CD4-positive, alpha-beta T cell treated with Interleukin-1 beta for 1 hour (primary cell): Measurements from ENCODE around the gene ST6GALNAC6.

Source experiments
- DNase-seq, 2 donors: peaks; one replicate each; pipeline ENCODE4 v3.0.0-alpha.2; 2020 to 2022

The ST6GALNAC6 gene

DNA sequence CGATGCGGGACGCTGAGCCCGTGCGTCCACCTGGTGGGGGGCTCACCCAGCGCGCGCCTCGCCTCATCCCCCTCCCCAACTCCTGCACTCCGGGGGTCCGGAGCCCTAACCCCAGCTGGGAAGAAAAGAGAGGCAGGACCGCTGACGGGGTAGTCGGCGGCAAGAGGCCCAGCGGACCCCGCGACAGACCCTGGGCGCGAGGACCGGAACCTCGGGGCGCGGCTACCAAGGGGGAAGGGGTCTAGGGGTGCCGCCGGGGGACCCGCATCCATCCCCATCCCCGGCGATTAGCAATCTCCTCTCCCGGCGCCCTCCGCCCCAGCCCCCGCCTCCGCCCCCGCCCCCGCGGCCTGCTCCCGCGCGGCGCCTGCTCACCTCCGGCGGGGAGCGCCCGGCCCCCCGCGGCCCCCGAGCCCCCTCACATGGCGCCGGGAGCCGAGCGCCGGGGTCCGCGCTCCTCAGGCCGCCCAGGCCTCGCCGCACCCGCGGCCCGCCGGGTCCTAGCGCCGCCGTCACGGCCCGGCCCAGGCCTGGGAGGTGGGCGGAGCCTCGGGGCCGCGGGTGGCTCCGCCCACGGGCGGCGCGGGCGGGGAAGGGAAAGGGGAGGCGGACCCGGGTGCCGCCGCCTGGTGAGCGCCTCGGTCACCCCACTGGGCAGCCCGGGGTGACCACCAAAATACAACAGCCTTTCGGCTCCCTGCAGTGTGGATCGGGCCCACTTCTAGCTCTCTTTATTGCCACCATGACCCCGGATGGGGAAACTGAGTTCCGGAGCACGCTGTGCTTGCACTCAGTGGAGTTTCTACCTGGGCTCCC is at the start of gene ST6GALNAC6:
TSS of gene ST6GALNAC6 (minus strand) at position 476 of the 816 bp plus-strand sequence. CDS start 1,622 bp downstream, outside the sequence.
- peak; percentile 75 to 76 for DNase-seq

DNA sequence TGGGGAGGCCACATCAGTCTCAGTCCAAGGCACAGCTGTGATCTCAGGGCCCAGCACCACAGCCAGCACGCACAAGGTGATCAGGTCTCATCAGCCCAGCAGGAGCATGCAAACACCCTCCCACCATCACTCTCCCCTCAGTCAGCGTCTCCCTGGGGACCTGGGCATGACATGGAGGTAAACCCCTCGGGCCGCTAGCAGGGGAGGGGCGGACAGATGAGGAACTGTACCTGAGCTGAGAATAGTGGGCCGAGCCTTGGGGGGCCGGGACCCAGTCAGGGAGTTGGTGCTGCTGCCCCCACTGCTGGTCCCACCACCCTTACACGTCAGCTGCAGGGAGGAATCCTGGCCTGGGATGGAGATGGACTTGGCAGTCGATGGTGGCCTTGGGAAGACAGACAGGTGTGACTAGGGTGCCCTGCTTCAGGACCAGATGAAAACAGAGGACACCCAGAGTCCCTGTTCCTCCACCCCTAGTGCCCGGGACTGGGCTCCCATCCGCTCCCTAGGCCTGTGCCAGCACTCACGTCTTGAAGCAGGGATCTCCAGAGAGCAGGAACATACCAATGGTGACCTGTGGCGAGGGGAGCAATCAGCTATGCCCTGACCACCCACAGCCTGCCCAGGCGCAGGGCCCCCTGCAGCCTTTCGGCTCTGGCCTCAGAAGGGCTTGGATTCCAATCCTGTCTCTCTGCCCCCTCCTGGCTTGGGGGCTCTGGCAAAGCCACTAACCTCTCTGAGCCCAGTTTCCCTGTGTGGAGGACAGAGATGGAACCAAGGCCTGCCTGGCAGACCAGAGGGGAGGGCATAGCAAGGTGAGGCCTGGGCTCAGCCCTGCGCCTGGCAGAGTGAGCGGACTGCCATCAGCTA is 48.7 kb upstream of the ST6GALNAC6 start:
- no peak for DNase-seq

DNA sequence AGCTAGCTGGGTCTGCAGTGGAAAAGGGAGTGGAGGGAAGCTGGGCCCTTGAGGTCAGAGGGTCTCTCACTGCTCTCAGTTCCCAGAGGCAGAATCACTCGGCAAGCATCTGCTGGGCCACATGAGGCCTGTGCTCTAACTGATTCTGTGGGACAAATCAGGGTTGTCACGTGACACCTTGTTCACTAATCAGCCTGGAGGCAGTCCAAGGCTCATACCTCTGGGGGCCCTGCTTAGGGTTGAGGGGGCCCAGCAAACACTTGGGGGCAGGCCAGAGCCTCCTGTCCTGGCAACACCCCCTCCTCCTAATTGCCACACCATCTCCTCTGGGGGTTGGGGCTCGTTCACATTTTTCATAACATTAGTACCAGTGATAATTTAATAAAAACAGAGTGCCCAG is 47.3 kb upstream of the ST6GALNAC6 start:
- no peak for DNase-seq

GRCh38 chr9:127945942-127946341 is 46.5 kb upstream of the ST6GALNAC6 start:
- DNase-seq = no peak

GRCh38 chr9:127945338-127945737 is 45.9 kb upstream of the ST6GALNAC6 start:
- no peak for DNase-seq

DNA sequence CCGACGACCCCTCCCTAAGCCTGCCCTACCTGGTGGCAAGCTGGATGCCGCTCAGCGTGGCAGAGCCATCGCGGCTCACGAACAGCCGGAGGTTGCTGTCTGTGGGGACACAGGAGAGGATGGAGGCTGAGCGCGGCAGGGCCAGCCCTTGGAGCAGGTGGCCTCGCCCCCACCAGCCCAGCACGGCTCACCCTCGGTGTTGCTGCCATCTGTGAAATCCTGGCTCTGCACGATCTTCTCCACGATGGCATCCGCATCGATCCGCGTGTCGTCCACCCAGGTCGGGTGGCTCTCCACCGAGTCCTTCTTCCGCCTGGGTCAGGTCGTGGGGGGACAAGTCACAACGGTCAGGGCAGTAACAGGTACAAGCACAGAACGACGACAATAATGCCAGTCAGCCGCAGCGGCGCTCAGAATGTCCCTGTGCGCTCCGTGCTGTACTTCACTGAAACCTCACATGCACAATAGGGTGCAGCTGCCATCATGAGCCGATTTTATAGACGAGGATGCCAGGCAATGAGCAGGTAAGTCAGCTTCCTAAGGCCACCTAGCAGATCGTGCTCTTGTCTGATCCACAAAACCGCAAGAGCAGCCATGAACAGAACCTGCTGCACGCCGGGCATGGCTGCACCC is 45.3 kb upstream of the ST6GALNAC6 start:
- no peak for DNase-seq

- peak; percentile 74 to 80 for DNase-seq
Observed at GRCh38 chr9:127943731-127944144, 44.3 kb upstream of the ST6GALNAC6 start.

GRCh38 chr9:127943011-127943662 is 43.7 kb upstream of the ST6GALNAC6 start:
- no peak for DNase-seq

DNA sequence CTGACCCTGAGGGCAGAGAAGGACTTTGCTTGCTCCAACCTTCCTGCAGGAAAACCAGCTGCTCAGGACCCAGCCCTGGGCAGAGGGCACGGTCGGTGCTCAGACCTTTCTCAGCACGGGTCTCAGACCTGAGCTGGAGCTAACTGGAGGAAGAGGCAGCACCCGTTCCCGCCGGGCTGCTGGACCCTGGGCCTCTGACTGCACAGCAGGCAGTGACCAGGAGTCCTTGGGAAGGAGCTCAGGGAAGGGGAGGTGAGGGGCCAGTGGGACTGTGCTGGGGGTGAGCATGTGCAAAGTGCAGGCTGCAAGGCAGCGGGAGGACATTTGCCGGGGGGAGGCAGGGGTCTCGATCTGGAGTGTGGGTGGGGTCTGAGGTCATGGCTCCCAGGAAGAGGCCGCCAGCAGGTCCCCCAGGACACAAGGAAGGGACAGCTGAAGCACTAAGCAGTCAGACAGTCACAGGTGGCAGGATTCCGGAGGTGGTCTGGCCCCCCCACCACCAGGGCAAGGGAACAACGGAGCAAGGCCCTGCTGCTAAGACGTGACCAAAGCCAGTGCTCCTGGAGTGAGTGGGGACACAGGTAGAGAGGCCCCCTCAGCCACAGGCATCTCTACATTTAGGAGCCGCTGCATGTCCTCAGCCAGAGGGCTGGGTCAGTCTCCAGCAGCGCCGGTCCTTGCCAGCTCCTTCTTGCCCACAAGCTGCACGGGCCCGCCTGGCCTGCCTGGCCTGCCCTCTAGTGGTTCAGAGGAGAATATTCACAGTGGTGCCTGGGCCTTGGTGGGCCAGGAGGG is 43.0 kb upstream of the ST6GALNAC6 start:
- peak; percentile 59 to 63 for DNase-seq

DNA sequence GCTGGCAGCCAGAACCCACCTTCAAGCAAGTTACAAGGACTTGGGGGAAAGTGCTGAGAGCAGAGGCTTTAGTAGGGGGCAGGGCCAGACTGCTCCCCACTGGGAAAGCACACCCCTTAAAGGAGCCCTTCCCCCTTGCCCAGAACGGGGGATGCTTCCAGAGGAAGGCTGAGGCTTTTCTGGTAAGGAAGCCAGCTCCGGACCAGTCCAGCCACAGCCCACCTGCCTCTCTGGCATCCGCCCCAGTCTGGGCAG is 42.5 kb upstream of the ST6GALNAC6 start:
- DNase-seq = no peak

GRCh38 chr9:127941062-127941960 is 41.9 kb upstream of the ST6GALNAC6 start:
- DNase-seq = no peak

GRCh38 chr9:127940593-127940992 is 41.2 kb upstream of the ST6GALNAC6 start:
- DNase-seq = no peak

- no peak for DNase-seq
Observed at GRCh38 chr9:127938298-127938690, 38.9 kb upstream of the ST6GALNAC6 start.

DNA sequence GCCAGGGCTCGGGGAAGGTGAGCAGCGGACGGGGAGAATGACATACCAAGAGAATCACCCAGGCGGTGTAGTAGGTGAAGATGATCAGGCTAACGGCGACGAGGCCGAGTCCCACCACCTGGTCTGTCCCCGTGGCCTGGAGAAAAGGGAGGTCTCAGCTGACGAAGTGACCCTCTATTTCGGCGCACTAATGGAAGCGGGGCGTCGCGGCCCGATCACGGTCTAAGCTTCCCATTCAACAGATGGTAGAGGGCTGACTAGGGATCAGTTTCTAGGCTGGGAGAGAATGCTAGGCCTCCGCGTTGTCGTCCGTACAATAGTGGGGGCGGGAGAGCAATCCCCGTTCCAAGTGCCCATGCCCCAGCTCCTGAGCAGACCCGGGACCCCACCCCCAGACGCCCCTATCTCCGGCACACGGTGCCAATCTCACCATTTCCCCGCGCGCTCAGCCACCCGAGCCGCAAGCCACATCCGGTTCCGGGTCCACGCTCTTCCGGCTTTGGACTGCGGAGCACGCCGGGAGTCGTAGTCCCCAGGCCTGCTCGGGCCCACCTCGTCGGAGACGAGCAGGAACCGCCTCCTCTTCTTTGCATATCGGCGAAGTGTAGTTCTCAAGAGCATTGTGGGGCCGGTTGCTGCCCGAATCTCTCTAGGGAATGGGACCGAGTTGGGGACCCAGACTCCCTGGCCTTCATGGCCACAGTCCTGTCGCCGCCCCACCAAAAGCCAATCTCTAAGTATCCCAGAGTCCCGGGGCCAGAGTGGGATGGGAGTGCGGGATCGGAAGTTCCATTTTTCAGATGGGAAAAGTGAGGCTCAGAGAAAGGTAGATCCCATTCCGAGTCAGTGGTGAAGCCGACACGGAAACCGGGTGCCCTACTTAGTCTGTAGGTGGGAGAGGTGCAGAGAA is 38.2 kb upstream of the ST6GALNAC6 start, which contains the start of gene DPM2:
TSS of gene DPM2 (minus strand) at position 467 of the 910 bp plus-strand sequence. CDS start at position 433, 34 bp downstream.
- DNase-seq = peak; percentile 86 to 88

DNA sequence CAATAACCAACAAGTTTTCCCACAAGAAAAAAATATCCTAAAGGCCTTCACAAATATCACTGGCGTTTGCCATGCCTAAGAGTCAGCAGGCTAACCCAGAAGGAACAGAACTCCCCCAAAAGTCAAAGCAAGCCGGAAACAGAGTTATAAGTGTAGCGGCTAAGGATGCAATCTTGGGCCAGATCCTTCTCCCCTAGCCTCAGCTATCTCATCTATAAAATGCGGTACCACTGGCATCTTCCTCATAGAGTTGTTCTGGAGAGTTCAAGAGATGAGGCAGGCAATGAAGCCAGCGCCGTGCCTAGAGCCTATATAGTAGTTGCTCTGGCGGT is 37.6 kb upstream of the ST6GALNAC6 start:
- DNase-seq = no peak

DNA sequence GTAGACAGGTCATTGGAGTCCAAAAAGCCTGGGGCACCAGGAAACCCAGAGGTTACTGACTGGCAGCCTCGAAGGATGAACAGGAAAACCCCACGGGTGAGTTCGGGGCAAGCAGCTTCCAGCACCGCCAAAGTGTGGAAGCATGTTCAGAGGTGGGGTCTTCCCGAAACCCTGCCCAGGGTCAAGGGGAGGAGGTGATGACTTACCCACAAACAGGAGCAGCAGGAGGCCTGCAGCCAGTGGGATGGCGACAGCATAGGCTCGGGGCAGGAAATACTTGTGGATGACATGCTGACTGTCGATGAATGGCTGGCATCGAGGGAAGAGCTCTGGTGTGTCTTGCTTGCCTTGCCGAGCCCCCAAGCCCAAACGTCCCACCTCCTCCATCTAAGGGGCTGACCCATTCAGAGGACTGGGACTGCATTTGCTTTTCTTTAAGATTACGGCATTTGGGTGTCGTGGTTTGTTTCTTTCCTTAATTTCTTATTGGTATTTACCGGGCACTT is 37.0 kb upstream of the ST6GALNAC6 start:
- no peak for DNase-seq

- no peak for DNase-seq
Observed at GRCh38 chr9:127935765-127936221, 36.4 kb upstream of the ST6GALNAC6 start.

GRCh38 chr9:127934986-127935385 is 35.6 kb upstream of the ST6GALNAC6 start:
- no peak for DNase-seq

DNA sequence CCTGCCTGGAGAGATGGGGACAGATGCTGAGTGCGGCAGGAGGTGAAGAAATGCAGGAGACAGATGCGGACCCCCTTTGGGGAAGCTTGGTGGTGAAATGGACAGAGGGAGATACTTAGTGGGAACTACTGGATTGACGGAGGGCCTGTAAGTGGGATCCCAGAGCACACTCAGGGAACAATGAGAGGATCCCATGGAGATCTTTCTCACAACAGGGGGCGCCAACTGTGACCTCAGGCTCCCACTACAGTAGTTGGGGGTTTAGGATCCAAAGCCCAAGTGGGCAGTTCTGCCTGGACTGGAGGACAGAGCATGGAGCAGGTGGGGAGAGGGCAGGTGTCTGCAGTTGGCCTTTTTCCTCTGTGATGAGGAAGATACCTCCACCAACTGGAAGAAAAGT is 34.8 kb upstream of the ST6GALNAC6 start:
- no peak for DNase-seq
